HepG2 (cell line): Measurements from ENCODE around the gene TBCCD1. TPM values are rescaled to one million over a fixed set of nuclear protein-coding genes. Genes with fewer than 3 reads are reported as not detected.

Source experiments
- CENPBD1 ChIP-seq: sonication (generic); formaldehyde crosslinking; IDR thresholded peaks from 2 replicates; pipeline ENCODE4 v1.8.0; 2022; ENCODE audit warnings: missing genetic modification reagents, low read depth, mild to moderate bottlenecking, borderline replicate concordance
- HOMEZ ChIP-seq: IDR thresholded peaks from 2 replicates; pipeline ENCODE4 v1.6.1; 2016; ENCODE audit warnings: low read depth
- IRX3 ChIP-seq: sonication (generic); formaldehyde crosslinking; IDR thresholded peaks from 2 replicates; pipeline ENCODE4 v1.8.1; 2023; ENCODE audit warnings: mild to moderate bottlenecking, low read depth, missing genetic modification reagents, borderline replicate concordance
- KDM1A ChIP-seq: IDR thresholded peaks from 2 replicates; pipeline ENCODE4 v1.6.1; 2016; ENCODE audit warnings: missing compliant biosample characterization
- KLF9 ChIP-seq: IDR thresholded peaks from 2 replicates; pipeline ENCODE4 v1.6.1; 2016; ENCODE audit warnings: low read depth
- NCOA2 ChIP-seq: sonication (generic); formaldehyde crosslinking; IDR thresholded peaks from 2 replicates; pipeline ENCODE4 v1.8.0; 2022; ENCODE audit warnings: inconsistent platforms
- NR3C1 ChIP-seq: sonication (generic); formaldehyde crosslinking; IDR thresholded peaks from 2 replicates; pipeline ENCODE4 v1.4.0; 2020; ENCODE audit warnings: missing genetic modification reagents
- PRPF4 ChIP-seq: fragments of 200-400 bp; formaldehyde crosslinking; IDR thresholded peaks from 2 replicates; pipeline ENCODE4 v1.6.1; 2016; ENCODE audit warnings: low read length, low read depth; ENCODE audit not compliant: poor library complexity, severe bottlenecking
- YEATS4 ChIP-seq: sonication (generic); formaldehyde crosslinking; IDR thresholded peaks from 2 replicates; pipeline ENCODE4 v1.4.0; 2020; ENCODE audit warnings: missing genetic modification reagents, borderline replicate concordance
- ZBTB21 ChIP-seq: sonication (generic); formaldehyde crosslinking; IDR thresholded peaks from 2 replicates; pipeline ENCODE4 v1.4.0; 2020; ENCODE audit warnings: missing genetic modification reagents
- ZMYM4 ChIP-seq: sonication (generic); formaldehyde crosslinking; IDR thresholded peaks from 2 replicates; pipeline ENCODE4 v1.8.1; 2023; ENCODE audit warnings: mild to moderate bottlenecking, missing genetic modification reagents
- ZNF362 ChIP-seq: sonication (generic); formaldehyde crosslinking; IDR thresholded peaks from 2 replicates; pipeline ENCODE4 v1.4.0; 2020; ENCODE audit warnings: missing genetic modification reagents, mild to moderate bottlenecking, borderline replicate concordance
- ZNF407 ChIP-seq: sonication (generic); formaldehyde crosslinking; IDR thresholded peaks from one replicate; pipeline ENCODE4 v1.5.1; 2020; ENCODE audit warnings: mild to moderate bottlenecking, missing genetic modification reagents; ENCODE audit errors: not compliant biosample characterization
- ZNF549 ChIP-seq: sonication (generic); formaldehyde crosslinking; IDR thresholded peaks from 2 replicates; pipeline ENCODE4 v1.5.0; 2020; ENCODE audit warnings: missing genetic modification reagents
- ZNF639 ChIP-seq: conservative IDR thresholded peaks from 2 replicates; pipeline ENCODE4 v1.6.1; 2018; ENCODE audit warnings: missing genetic modification reagents
- ZNF747 ChIP-seq: sonication (generic); formaldehyde crosslinking; IDR thresholded peaks from 2 replicates; pipeline ENCODE4 v1.8.1; 2023; ENCODE audit warnings: missing genetic modification reagents, mild to moderate bottlenecking, borderline replicate concordance
- ZNF768 ChIP-seq: sonication (generic); formaldehyde crosslinking; IDR thresholded peaks from 2 replicates; pipeline ENCODE4 v1.4.0; 2020; ENCODE audit warnings: missing genetic modification reagents
- ZNF839 ChIP-seq: sonication (generic); formaldehyde crosslinking; IDR thresholded peaks from 2 replicates; pipeline ENCODE4 v1.4.0; 2020; ENCODE audit warnings: missing genetic modification reagents, mild to moderate bottlenecking, borderline replicate concordance
- polyA plus RNA-seq, 8 experiments: library from polyadenylated mRNA; depleted of rRNA in 3 of 8; stranded (reverse) in 7 of 8; unstranded in 1 of 8; fragments of >200 nt; fragmentation: Illumina TruSeq in 4 of 8; extraction: Trizol in 4 of 8; gene quantifications; 2 replicates each; pipeline versions ENCODE4 v1.2.1 to v1.2.3, GENCODE V29; 2011 to 2016; ENCODE audit warnings: low read depth in 4 of 8, missing spikeins in 1 of 8, mixed read lengths in 1 of 8; ENCODE audit not compliant: insufficient read depth in 1 of 8
- total RNA-seq, 5 experiments: library from RNA; depleted of rRNA; stranded (reverse); fragments of >200 nt; fragmentation: Illumina TruSeq; extraction: Trizol; gene quantifications; 2 replicates each; pipeline ENCODE4 v1.2.3, GENCODE V29; 2016; ENCODE audit warnings: low read depth in 1 of 5

Gene TBCCD1
- total and polyA plus RNA-seq, 2 of the 13 experiments (the other 11 are each of a cell fraction or from before 2014, with no cell fraction given), result 13.6 to 16.2 TPM

DNA sequence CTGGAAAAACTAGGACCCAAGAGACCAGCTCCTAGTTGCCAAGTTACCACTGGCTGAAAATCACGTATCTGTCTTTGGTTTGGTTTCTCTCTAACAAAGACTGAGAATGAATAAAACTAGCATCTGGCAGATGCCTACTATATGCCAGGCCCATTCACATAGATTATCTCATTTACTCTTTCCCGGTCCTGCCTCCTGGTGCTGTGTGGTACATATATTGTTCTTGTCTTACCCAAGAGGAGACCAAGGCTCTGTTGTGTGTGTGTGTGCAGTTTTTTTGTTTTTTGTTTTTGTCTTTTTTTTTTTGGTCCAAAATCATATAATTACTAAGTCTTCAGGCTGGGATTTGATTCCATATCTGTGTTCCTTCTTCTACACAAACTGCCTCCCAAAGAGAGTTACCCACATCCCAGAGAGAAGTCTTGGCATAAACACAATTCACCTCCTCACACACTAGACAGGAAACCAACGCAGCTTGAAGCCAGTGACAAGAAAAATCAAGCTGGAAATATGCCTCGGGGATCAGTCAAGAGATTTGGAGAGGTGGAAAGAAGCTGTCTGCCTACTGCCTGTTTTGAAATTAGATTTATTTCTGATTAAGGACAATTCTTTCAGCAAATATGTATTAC lies 46.6 kb upstream of the TBCCD1 start (continued):
- TF ChIP-seq ZNF407 (CRISPR knock-in tag) (no peak), ZNF839 (CRISPR knock-in tag) (no peak), KLF9 (CRISPR knock-in tag) (no peak), NCOA2 (CRISPR knock-in tag) (no peak), NR3C1 (CRISPR knock-in tag) (no peak), ZNF768 (no peak), ZBTB21 (CRISPR knock-in tag) (no peak), IRX3 (CRISPR knock-in tag) (no peak), HOMEZ (no peak), YEATS4 (CRISPR knock-in tag) (0 out of 2 replicates have a peak, but pooled peaks have one; percentile 4), ZNF362 (no peak), ZNF639 (no peak), ZNF549 (CRISPR knock-in tag) (no peak), PRPF4 (no peak), CENPBD1 (CRISPR knock-in tag) (no peak), ZMYM4 (no peak), ZNF747 (CRISPR knock-in tag) (no peak; the same call in 1 of the 2 replicates), KDM1A (no peak)
